Endometrial microvascular endothelial cells (primary cell): ENCODE results near the gene LHPP. TPM values are rescaled to one million over a fixed set of nuclear protein-coding genes. Genes with fewer than 3 reads are reported as not detected.

Experiments
- in situ Hi-C: cut with HindIII; loops from 2 replicates; pipeline ENCODE4 v1.10.0; 2017; ENCODE audit warnings: low sequenced_read_pairs, low pct_unique_long_range_greater_than_20kb; ENCODE audit errors: inconsistent ontology term
- total RNA-seq: library from RNA; depleted of rRNA; stranded (reverse); fragments of >200 nt; gene quantifications from one replicate; pipeline ENCODE4 v1.2.3, GENCODE V29; 2015; ENCODE audit errors: inconsistent ontology term

Gene LHPP
- total RNA-seq, 1 donor from 2014 or later: 12.3 TPM

DNA sequence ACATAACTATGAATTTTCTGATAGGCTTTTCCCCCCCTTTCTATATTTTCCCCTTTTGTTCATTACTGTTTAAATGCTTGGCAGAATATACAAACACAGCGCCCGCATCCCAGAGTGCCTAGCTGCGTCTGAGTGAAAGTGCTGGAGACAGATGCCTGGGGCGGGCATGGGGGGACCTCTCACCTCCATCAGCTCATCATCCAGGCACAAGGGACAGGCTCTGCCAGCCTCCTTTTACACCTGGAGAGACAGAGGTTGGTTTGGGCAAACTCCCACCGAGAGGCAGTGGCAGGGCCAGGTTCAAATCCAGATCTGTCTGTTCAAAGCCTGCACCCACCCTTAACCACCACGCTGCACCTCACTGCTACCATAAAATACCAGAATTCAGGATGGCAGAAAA, 178.0 kb downstream of the LHPP start:
- in situ Hi-C loops: no loop called here

DNA sequence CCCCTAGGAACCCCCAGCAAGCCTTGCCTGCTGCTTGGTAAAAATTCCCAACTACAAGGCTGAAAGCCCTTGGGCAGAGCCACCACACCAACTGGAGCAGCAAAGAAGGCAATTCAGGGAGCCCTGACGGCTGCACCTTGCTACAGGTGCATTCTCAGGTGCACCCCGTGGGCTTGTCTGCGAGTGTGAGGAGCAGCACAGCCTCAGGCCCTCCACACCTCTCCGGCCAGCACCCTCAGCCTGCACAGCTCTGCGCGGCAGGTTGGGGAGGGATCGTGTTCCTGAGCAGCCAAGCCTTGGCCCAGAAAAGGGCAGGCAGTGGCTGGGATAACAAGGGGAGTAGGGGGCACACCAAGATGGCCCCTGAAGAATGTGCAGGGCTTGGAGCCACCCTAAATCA, 178.4 kb downstream of the LHPP start:
- in situ Hi-C loops: no loop called here

GRCh38 chr10:124640538-124641231, 179.1 kb downstream of the LHPP start:
- in situ Hi-C loops: no loop called here

GRCh38 chr10:124641282-124642087, 179.9 kb downstream of the LHPP start:
- in situ Hi-C loops: no loop called here

DNA sequence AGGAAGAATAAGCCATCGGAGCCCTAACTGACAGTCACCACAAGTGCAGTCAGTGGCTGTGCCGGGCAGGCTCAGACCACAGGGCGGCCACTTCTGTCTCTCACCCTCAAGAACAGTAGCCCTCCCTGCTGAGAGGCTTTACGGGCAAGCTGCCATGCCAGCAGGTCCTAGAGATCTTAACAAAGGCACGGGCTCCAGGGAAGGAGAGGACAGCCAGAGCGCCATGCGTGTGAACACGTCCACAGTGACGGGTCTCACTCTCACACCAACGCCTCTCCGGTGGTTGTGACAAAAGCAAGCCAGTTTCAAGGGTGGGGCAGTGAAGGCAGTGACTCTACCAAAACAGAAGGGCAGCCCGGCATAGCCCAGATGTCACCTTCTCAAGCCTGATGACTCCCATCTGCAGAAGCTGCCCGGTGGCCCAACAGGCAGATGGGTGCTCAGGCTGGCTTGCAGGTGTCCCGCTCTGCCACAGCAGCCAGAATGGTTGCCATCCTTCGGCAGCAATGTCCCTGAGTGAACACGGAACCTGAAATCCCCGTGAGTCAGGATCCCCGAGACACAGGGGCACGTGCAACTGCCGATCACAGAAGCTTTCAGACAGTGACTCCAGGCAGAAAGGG, 180.6 kb downstream of the LHPP start:
- in situ Hi-C loops: no loop called here

GRCh38 chr10:124643330-124644009, 181.8 kb downstream of the LHPP start:
- in situ Hi-C loops: no loop called here

DNA sequence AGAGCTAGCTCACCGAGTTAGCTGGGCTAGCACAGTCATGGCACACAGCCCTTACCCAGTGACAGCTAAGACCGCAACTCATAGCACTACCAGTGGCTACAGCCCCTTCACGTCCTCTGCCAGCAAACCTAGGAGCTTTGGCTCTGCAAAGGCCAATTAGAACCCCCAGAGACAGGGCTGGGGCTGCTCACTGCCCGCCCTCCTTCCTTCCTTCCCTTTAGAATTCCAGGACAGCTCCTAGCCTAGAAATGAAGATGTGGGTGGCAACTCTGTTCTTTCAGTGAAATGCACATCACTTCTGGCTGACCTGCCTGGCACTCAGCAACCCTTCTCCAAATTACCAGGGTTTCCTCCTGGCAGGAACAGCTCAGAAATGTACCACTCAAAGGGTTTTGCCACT, 182.6 kb downstream of the LHPP start:
- in situ Hi-C loops: no loop called here

DNA sequence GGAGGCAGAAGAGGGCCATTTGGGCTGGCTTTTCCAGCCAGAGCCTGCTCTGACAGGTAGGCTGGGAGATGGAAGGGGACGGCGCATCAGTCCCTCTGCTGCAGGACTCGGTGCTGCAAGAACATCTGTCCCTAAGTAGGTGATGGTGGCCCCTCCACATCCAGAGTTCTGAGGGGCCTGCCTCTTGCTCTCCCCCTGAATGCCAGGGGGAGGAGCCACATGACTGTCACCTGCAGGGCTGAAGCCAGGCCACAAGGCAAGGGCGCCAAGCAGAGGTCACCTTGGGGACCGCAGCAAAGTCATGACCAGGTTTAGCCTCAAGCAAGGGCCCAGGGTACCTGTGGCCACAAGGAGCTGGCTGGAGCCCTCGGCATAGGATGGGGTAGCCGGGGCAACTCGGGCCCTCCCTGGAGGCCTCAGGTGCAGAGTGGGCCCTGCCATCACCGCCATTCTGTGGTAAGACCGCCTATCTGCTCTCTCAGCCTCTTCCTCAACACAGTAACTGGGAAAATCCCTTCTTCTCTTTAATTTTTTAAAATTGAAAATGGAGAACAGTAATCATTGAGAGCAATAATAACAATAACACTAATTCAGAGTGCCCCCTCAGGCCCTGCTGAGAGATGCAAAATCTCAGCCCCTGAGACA, 183.3 kb downstream of the LHPP start:
- in situ Hi-C loops: no loop called here

- in situ Hi-C loops: no loop called here
Observed at GRCh38 chr10:124645467-124646095, 184.0 kb downstream of the LHPP start.

- in situ Hi-C loops: no loop called here
Observed at GRCh38 chr10:124646483-124647352, 185.1 kb downstream of the LHPP start.

GRCh38 chr10:124647421-124648130, 186.0 kb downstream of the LHPP start:
- in situ Hi-C loops: no loop called here

DNA sequence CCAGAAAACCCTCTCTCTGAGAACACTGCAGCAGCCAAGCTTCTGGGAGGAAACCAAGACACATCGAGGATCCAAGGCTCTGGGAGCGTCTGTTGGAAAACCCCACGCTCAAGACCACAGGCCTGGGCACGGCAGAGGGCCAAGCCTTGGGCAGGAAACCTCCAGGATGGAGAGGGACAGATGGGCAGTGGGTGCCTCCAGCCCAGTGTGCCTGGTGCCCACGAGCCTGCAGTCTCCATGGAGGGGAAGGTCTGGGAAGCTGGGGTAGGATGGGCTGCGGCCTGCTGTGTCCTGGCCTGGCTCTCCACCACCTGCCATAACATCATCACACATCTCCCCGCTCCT, 186.5 kb downstream of the LHPP start:
- in situ Hi-C loops: no loop called here

DNA sequence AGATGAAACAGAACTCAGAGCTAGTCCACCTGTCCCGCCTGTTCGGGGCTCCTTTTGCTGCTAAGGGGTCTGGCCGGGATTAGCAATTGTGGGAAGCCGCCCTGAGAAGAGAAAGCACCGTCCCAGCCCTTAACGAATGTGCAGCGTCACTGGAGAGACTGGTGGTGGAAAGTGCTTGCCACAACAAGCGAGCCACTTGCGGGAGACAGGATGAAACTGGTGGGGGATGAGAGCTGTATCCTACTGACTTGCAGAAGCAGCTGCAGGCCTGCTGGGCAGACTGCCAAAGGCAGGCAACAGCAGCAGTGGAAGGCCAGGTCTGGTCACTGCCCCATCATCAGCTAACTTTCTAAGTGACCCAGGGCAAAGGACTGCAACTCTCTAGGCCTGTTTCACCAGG, 187.1 kb downstream of the LHPP start:
- in situ Hi-C loops: no loop called here

DNA sequence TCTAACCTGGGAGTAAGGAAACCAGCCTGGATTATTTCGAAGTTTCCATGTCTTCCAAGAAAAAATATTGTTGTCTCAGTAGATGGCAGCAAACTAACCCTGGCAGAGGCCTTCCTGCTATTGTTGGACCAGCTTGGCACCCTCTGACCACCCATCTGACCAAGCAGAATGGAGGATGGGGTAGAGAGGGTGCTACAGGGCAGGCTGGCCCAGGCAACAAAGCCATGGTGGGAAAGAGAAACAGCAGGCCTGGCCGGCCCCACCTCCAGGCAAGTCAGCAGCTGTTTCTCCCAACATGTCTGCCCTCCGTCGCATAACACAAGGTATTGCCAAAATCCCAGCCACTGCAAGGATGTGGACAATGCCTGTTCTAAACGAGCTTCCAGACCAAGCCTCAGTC, 187.6 kb downstream of the LHPP start:
- in situ Hi-C loops: no loop called here

GRCh38 chr10:124650263-124650662, 188.6 kb downstream of the LHPP start:
- in situ Hi-C loops: no loop called here

GRCh38 chr10:124650820-124651401, 189.3 kb downstream of the LHPP start:
- in situ Hi-C loops: no loop called here

GRCh38 chr10:124651402-124651891, 189.8 kb downstream of the LHPP start:
- in situ Hi-C loops: no loop called here
